Middle frontal gyrus (tissue), 1 donor: ENCODE measurements around the gene NBAS.

Experiments used
- DNase-seq: peaks from one replicate; pipeline ENCODE4 v3.0.0-alpha.2; 2015; ENCODE audit warnings: low spot score; ENCODE audit errors: extremely low spot score

NBAS gene

DNA sequence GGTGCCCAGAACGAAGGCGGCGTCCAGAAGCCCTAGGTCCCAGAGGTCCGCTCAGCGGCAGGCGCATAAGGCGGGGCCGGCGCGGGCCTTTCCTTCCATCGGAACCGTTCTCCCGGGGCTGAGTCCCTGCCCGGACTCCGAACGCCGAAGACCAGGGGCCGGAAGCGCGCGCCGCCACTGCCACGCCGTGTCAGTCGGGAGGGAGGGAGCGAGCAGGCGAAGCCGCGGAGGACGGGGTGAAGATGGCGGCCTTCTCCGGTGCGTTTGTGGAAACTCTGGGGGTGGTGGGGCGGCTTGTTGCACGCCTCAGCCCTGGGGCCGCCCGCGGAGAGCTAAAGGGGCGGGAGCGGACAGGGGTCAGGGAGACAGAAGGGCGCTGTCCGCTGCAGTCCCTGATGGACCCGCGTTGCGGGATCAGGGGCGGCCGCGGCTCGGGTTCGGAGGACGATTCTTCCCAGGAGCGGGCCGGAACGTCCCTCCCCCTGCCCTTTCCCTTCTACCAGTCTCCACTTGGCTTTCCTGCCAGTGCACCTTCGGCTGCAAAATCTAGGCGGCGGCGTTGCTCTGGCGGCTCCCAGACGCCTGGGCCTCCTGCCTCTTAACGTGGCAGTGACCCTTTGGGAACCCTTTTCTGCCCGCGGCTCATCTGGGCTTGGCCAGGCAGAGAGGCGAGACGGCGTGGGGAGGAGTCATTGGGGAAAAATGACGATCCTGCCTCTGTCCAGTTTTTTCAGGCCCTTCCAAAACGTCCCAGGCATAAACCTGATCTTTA is 30.7 kb upstream of the NBAS start, which contains the start of gene DDX1:
TSS of gene DDX1 (plus strand) at position 177 of the 772 bp plus-strand sequence. CDS start at position 243, 66 bp downstream.
- DNase-seq = peak; percentile 75

DNA sequence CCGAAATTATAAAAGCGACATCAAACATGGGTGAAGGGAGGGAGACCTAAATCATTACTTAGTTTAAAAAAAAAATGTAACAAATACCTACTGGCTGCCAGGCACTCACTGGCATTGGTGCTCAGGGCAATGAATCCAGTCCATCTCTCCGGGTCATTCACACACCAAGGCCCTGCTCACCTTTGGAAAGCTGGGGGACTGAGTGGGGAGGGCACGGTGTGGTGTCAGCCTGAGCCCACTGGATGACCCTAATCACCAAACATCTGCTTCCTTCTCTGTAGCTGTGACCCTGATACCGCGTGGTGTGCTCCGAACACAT is 30.2 kb upstream of the NBAS start:
- DNase-seq = no peak

DNA sequence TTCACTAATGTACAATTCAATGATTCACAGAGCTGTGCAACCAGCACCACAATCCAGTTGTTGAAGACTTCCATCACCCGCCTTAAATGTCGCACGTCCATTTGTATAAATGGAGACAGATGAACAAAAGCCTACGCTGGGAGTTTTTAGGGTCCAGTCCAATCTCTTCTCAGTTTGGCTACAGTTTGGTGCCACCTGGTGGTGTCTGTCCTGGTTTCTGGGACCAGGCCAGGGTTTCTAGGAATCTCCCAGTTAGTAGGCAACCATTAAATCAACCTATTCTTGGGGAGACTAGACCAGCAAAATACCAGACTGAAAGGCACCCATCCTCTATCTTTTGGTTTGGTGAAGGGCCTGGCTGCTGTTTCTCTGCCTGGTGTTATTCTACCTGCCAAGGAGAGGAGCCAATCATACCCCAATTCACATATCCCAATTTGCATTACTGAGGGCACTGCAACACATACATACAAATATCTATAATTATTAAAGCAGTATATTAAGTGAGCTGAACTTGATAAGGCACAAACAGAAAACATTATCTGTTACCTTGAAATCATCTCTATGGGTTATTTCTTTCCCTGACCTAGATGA is 27.3 kb upstream of the NBAS start:
- peak; percentile 39 for DNase-seq

DNA sequence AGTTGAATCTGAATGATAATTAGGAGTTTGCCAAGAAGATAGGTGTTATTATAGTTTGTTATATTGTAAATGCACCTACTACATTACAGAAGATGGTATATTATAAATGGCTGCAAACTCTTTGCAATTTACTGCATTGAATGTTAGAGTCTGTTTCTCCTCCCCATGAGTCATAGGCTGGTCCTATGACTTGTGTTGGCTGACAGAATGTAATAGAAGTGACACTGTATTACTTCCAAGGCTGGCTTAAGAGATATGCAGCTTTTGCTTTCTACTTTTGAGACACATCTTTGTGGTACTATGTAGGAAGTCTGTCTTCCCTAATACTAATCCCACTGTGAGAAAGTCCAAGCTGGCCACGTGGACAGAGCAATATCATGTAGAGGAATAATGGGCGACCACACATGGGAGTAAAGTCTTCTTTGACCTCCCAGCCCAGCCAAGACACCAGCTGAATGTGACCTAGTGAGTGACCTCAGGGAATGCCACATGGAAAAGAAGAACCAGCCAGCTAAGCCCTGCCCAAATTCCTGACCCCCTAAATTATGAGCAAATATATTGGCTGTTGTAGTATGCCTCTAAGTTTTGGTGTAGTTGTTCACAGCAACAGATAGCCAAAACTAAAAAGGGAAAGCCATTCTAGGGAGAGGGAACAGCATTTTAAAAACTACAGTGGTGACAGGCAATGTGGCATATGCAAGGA is 23.8 kb upstream of the NBAS start:
- no peak for DNase-seq

DNA sequence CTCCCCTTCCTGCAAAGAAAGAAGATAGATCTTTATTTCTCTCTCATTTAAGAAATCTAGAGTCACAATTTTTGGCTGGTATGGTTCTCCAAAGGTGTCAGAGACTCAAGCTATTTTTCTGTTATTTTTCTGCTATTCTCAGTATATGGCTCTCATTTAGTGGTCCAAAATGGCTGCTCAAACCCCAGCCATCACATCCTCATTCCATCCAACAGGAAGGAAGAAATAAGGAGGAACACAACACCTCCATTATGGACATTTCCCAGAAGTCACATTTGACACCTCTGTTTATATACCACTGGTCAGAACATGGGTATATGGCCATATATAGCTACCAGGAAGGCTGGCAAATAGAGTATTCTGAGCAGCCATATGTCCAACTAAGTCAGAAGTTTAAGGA is 23.2 kb upstream of the NBAS start:
- DNase-seq = no peak

DNA sequence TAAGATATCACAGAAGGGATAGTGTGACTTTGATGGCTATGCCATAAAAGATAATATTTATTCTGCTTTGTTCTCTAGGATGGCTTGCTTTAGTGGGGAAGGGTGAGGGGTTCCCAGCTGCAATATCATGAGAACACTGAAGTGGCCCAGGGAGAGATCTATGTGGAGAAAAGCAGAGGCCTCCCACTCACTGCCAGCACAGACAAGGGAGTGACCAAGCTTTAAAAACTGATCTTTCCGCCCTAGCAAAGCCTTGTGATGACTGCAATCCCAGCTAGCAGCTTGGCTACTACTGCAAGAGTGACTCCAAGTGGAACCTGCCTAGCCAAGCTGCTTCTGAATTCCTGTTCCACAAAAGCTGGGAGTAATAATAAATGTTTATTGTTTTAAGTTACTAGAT is 22.7 kb upstream of the NBAS start:
- no peak for DNase-seq

DNA sequence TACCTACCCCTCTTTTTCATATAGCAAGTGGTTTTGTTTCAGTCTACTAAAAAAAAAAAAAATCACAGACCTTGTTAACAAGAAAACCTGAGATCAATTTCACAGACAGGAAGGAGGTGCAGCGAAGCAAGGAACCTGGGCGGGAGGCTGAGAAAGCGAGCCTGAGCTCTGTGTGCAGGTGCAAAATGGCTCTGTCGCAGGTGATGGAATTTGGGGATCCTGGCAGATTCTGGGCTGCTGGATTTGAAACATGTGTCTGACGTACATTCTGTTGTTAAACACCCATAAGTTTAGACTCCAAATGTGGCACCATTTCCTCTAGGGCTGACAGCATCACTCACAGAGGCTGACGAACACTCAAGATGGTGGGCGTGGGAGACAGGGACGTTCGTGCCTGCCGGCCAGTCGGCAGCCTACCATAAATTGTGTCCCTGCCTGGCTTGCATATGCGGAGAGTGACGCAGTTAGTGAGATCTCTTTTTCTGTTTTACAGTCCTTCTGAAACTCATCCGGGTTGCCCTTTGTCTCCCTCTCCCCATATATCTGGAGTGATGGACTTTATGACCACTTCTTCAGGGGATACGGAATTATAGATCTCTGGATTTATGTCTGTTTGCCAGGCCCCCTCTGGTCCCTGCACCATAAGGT is 21.7 kb upstream of the NBAS start:
- no peak for DNase-seq

DNA sequence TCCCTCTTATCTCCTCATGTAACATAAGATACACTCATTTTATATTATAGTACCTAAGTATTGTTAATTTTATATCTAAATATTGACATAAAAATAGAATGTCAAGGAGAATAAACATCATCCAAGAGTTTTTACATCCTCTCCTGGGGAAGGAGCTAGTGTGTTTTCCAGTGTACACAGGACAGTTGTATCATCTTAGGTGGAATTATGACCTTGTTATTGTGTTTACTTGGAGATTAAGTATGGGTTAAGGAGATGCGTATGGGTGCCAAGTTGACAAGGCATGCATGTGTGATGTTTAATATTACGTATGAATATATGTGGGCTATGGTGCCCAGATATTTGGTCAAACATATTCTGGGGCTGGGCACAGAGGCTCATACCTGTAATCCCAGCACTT is 19.3 kb upstream of the NBAS start:
- no peak for DNase-seq

DNA sequence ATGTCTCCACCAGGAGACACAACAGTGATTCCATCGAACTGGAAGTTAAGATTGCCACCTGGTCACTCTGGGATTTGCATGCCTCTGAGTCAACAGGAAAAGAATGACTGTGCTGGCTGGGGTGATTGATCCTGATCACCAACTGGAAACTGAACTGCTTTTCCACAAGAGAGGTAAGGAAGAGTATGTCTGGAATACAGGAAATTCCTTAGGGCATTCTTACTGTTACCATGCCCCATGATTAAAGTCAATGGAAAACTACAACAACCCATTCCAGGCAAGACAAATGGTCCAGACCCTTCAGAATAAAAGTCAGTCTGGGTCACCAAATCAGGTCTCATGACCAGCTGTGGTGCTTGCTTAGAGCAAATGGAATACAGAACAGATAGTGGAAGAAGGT is 18.5 kb upstream of the NBAS start:
- no peak for DNase-seq

DNA sequence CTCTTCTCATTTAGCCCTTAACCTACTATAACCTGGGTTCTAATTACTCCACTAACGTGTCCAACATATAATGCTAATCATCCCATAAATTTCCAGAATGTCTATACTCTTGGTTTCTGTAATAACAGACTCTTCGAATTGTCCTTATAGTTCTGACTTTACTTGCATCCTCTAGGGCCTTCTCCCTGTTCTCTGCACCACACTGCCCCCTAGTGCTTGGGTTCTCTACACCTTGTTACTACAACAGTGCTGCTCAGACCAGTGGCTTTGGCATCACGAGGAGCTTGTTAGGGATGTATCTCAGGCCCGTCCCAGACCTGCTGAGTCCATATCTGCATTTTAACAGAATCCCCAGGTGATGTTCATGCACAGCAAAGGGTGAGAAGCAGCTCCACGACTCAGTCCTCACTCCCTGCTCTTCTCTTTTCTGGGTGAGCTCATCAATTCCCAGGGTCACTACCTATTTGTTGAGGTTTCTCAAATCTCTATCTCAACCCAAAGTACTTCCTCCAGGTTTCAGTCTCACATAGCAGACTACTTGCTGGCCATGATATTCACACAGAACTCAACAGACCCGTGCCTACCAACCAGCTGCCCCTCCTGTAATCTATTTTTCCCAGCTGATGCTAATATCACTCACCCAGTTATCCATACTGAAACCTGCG is 16.1 kb upstream of the NBAS start:
- peak; percentile 65 for DNase-seq

DNA sequence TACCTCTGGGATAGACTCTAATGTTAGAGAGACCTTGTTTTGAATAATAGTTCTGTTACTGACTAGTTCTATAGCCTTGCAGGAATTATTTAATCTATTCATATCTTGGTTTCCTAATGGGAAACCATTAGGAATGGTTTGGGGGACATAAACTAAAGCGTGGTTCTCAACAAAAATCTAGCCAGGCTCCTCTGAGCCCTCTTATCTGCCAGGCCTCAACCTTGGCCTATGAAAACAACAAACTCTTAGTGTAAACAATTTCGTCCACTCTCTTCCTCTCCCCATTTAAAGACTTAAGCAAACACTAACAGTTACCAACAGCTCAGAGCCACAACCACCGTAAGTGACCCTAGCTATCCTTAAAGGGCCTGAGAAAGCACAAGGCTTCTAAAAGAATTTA is 10.6 kb upstream of the NBAS start:
- no peak for DNase-seq

DNA sequence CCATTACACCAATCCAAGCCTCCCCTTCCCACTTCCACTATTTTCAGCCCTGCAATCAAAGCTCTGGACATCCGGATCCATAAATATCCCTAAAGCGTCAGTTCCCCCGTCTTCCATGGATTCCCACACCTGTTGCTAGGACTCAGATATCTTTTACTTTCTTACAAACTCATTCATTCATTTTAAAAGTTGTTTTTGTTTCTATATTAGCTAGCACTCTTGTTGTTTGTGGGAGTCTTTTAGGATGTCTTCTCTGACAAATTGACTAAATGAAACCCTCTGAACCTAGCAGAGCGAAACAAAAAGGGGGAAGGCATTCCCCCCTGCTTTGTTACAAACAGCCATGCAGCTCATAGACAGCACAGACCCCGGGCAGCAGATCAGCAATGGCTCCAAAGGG is 9.0 kb upstream of the NBAS start:
- no peak for DNase-seq

DNA sequence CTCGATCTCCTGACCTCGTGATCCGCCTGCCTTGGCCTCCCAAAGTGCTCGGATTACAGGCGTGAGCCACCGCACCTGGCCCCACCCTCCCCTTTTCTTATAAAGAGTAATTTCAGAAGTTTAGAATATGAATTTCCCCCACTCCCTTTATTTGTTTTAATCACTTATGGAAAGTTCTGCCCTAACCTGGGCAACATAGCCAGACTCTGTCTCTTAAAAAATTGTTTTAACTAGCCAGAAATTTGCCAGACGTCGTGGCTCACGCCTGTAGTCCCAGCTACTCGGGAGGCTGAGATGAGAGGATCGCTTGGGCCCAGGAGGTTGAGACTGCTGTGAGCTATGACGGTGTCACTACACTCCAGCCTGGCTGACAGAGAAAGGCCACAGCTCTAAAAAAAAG is 7.7 kb upstream of the NBAS start:
- DNase-seq = no peak

DNA sequence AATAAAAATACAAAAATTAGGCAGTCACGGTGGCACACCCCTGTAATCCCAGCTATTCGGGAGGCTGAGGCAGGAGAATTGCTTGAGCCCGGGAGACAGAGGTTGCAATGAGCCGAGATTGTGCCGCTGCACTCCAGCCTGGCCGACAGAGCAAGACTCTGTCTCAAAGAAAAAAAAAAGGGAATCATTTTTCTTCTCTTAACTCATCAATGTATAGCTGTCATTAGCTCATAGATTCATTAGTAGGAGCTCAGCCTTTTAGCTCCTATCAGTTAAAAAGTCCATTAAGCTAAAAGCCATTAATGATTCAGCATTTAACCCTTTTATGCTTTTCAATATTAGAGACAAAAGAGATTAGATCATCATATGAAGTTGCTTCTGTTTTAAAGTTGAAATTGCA is 5.8 kb upstream of the NBAS start:
- DNase-seq = no peak

DNA sequence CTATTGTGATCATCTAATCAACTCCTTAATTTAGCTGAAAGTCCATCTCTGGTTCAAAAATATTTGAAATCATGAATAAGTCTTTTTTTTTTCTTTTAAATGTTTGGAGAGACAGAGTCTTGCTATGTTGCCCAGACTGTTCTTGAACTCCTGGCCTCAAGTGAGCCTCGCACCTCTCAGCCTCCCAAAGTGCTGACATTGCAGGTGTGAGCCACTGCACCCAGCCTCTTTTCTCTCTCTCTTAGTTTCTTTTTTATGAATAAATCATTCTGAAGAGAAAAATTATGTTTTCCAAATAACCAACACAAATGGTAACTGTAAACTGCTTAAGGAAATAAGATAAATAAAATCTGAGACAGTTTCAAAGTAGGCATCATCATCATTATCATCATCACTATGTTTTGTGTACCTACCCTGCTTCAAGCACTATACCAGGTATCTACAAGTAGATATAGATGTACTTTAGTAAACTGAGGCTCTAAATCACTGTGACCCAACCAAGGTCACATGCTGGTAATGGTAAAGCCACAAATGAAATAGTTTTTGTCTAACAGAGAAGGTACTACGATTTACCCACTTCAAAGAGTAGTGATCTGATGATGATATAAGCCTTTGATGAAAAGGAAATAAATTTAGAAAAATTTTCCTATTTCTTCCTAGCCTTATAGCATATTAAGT is 5.0 kb upstream of the NBAS start:
- no peak for DNase-seq

DNA sequence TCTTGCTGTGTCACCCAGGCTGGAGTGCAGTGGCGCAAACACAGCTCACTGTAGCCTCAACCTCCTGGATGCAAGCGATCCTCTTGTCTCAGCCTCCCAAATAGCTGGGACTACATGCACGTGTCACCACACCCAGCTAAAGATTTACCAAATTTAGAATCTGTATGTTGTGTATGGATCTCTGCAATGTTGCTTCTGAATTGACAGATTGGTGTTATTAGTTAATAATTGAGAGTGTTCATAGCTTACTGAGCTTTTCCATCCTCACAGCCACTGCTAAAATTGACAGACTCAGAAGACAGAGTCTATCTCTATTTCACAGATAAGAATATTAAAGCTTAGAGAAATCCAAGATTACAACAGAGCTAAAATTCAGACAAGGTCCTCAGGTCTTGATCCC is 4.3 kb upstream of the NBAS start:
- DNase-seq = no peak

DNA sequence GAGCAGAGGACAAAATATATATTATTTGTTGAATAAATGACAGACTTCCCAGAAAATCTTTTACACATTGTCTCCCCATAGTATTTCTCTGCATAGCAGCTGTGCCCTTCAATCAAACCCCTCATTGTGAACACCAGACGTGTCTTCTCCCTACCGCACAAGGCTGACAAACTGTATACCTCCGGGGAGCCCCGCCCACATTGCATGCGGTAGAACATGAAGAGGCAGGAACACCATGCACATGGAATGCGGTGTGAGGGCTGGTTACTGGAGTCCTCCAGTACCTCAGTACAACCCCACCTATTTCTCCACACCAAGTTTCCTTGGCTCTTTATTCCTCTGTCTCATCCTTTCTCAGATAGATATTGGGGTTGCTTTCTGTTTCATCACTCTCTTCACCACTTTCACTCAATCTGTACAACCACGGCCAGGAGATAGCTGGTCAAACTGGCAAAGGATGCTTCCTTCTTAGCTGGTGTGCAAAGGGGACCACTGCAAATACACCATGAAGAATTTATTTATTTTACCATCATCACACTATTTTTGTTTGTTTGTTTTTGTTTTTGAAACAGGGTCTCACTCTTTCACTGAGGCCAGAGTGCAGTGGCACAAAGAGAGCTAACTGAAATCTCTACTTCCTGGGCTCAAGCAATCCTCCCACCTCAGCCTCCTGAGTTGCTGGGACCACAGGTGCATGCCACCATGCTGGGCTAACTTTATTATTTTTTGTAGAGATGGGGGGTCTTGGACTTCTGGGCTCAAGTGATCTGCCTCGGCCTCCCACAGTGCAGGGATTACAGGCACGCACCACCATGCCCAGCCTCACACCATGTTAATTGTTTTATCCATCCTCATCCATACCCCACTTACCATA is 2.3 kb upstream of the NBAS start:
- no peak for DNase-seq

DNA sequence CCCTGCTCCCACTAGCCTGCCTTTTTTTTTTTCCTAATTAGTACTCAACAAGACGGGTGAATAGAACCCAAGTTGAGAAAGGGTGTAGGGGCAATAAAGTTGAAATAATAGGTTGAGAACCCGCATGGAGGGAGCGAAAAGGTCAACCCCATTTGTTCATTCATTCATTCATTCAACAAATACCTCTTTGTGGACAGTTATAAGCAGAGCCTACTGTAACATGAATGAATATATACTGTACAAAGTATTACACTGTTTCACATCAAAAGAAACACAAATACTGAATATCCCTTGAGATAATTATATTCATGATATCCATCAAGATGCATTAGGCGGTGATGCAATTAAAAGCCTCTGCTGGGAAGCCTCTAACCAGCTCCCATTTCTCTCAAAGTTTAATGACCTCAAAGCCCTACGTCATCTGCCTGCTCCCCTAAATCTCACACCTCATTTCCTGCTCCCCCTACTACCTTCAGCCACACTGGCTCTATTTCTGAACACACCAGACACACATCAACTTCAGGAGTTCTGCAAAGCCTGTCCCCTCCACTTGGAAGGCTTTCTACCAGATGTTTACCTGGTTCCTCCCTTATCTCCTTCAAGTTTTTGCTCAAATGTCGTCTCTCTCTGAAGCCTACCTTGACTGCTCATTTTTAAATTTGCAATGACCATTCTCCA is 1.4 kb upstream of the NBAS start:
- DNase-seq = no peak

DNA sequence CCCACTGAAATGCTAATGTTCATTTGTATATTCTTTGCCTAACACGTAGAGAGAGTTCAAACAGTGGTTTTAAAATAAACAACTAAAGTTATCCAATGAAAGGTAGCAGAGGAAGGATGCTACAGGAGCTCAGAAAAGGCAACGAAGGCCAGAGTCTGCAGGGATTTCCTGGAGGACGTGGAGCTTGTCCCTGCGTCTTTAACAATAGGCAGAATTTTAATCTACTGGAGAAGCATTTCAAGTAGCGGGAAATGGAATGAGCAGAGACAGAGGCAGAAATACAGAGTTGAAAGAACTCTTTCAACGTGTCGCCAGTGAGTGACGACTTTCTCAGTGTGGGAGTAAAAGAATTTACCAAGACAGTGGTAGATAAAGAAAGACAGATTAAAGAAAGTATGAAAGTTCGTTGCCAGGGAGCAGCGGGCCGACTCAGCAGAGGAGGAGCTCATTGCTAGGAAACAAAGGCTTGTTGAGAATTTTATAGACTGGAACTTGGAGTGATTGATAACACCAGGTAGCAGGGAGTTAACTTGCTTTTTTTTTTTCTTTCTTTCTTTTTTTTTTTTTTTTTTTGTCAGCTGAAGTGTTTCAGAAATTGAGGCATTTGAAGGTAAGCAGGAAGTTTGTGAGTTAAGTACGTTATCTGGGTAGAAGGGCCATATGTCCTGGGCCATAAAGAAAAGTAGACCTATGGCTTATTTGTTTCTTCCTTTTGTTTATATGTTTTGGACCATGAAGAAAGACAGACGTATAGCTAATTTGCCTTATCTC is 625 bp upstream of the NBAS start:
- DNase-seq = no peak
